M059J (cell line): ENCODE measurements around the gene NAA30. TPM values are rescaled to one million over a fixed set of nuclear protein-coding genes. Genes with fewer than 3 reads are reported as not detected.

Source experiments
- total RNA-seq: library from RNA; depleted of rRNA; stranded (reverse); fragments of >200 nt; shearing (Covaris generic); gene quantifications from 2 replicates; pipeline ENCODE4 v1.2.3, GENCODE V29; 2014; rRNA removed

Gene NAA30
- total RNA-seq, 1 experiment from 2014 or later, result 19.1 TPM

Other genes starting within 250 kb of the NAA30 start
- 31.2 and 49.1 TPM in 2 replicates for gene EXOC5, start 121.7 kb upstream of the NAA30 start, total RNA-seq
- 39.5 and 46.9 TPM in 2 replicates for gene AP5M1, start 121.6 kb upstream of the NAA30 start, total RNA-seq
- gene CCDC198, start 103.3 kb downstream of the NAA30 start, total RNA-seq, result not detected in 2 replicates